ENCODE results near the gene BBS7.
A peak's percentile ranks its signal among the peaks of the same experiment; 100 is the strongest.

BBS7 gene

DNA sequence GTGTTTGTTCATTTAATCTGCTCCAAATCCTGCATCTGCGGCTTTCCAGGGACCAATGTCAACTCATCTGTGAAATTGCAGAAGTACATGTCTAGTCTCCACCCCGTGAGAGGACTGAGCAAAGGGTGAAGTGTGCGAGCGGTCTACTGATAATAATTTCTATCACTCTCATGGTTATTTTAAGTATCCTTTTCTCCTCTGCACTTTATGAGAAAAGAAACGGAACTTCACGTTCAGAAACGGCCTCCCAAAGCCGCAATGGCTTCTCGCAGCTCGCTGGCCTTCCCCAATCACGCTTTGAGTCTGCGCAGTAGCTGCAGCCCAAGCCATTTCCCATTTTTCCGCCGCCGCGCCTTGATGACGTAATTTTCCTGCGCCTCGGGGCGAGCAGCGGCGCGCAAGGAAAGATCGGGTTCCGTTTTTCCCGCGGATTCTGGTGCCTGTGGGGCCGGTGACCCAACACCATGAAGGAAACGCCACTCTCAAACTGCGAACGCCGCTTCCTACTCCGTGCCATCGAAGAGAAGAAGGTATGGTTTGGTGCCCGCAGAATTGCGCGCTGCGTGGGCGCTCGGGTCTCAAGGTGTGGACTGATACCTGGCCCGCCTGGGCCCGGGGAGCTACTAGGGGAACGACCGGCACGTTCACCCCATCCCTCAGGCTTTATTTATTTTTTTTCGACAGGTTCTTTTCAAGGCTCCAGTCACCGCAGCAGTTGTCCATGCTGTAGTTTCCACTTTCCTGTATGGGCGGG is 69.1 kb downstream of the BBS7 start, which contains the start of gene EXOSC9:
EXOSC9 (plus strand) TSS at position 363 of the 754 bp plus-strand sequence; CDS start at position 465, 102 bp downstream.
- ATAC-seq: peak; percentile 81

GRCh38 chr4:121800638-121800960 is 69.7 kb downstream of the BBS7 start:
- peak; percentile 22 for ATAC-seq
- TF ChIP-seq, protein P1, sequence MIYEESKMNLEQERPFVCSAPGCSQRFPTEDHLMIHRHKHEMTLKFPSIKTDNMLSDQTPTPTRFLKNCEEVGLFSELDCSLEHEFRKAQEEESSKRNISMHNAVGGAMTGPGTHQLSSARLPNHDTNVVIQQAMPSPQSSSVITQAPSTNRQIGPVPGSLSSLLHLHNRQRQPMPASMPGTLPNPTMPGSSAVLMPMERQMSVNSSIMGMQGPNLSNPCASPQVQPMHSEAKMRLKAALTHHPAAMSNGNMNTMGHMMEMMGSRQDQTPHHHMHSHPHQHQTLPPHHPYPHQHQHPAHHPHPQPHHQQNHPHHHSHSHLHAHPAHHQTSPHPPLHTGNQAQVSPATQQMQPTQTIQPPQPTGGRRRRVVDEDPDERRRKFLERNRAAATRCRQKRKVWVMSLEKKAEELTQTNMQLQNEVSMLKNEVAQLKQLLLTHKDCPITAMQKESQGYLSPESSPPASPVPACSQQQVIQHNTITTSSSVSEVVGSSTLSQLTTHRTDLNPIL (CRISPR knock-in tag; IDR thresholded peaks at IDR 0.05; ENCODE audit: low read depth): no peak
- TF ChIP-seq ZNF70 (CRISPR knock-in tag; IDR thresholded peaks at IDR 0.05) (no peak), GLIS3 (CRISPR knock-in tag; IDR thresholded peaks at IDR 0.05) (no peak), CSDC2 (CRISPR knock-in tag; IDR thresholded peaks at IDR 0.05) (no peak)
- TF ChIP-seq, protein P2, sequence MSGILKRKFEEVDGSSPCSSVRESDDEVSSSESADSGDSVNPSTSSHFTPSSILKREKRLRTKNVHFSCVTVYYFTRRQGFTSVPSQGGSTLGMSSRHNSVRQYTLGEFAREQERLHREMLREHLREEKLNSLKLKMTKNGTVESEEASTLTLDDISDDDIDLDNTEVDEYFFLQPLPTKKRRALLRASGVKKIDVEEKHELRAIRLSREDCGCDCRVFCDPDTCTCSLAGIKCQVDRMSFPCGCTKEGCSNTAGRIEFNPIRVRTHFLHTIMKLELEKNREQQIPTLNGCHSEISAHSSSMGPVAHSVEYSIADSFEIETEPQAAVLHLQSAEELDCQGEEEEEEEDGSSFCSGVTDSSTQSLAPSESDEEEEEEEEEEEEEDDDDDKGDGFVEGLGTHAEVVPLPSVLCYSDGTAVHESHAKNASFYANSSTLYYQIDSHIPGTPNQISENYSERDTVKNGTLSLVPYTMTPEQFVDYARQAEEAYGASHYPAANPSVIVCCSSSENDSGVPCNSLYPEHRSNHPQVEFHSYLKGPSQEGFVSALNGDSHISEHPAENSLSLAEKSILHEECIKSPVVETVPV (CRISPR knock-in tag; IDR thresholded peaks at IDR 0.05): 0 out of 2 replicates have a peak, but pooled peaks have one; percentile 47

More for the DNA sequence above, 69.1 kb downstream of the BBS7 start, which contains the start of gene EXOSC9:
- TF ChIP-seq CSDC2 (CRISPR knock-in tag; IDR thresholded peaks at IDR 0.05) (peak; percentile 70; the same call in 1 of the 2 replicates), ZFP3 (CRISPR knock-in tag; IDR thresholded peaks at IDR 0.05) (peak; percentile 19; the same call in 1 of the 2 replicates), BACH2 (CRISPR knock-in tag; IDR thresholded peaks at IDR 0.05; ENCODE audit: borderline replicate concordance) (0 out of 2 replicates have a peak, but pooled peaks have one; percentile 50), SNAI2 (CRISPR knock-in tag; IDR thresholded peaks at IDR 0.05) (0 out of 2 replicates have a peak, but pooled peaks have one; percentile 38), OSR1 (CRISPR knock-in tag; IDR thresholded peaks at IDR 0.05) (no peak), ZNF8 (CRISPR knock-in tag; IDR thresholded peaks at IDR 0.05) (peak; percentile 11; the same call in 1 of the 2 replicates), ZFP30 (CRISPR knock-in tag; IDR thresholded peaks at IDR 0.05) (peak; percentile 28; the same call in 1 of the 2 replicates), TCF4 (CRISPR knock-in tag; IDR thresholded peaks at IDR 0.05; ENCODE audit: borderline replicate concordance) (no peak)

DNA sequence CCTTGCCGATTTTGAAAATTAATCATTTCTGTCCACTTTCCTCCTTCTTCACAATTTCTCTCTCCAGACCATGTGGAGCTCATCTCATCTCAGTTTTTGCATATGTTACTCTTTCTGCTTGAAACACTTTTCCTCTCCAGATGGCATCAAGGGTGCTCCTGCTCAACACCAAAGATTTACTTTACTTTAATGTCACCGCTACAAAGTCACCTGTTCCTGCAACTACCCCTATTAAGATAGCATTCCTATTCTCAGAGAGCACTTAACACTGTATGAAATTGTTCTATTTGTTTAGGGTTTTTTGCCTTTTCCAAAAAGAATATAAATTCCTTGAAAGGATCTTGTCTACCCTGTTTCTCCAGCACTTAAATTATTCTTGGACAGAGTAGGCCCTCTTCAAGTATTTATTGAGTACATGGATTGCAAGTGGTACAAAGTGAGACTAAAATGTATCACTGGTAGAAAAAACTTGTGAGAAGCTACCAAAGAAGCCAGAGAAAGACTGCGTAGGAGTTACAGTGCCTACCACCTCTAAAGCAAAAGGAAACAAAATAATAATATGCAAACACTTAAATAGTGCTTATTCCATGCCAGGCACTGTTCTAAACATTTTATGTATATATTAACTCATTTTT is 70.3 kb downstream of the BBS7 start:
- no peak for ATAC-seq
- TF ChIP-seq ZNF70 (CRISPR knock-in tag; IDR thresholded peaks at IDR 0.05) (no peak), RARB (CRISPR knock-in tag; IDR thresholded peaks at IDR 0.05) (no peak), TOX (CRISPR knock-in tag; IDR thresholded peaks at IDR 0.05; ENCODE audit: borderline replicate concordance) (no peak), OSR1 (CRISPR knock-in tag; IDR thresholded peaks at IDR 0.05) (no peak)

DNA sequence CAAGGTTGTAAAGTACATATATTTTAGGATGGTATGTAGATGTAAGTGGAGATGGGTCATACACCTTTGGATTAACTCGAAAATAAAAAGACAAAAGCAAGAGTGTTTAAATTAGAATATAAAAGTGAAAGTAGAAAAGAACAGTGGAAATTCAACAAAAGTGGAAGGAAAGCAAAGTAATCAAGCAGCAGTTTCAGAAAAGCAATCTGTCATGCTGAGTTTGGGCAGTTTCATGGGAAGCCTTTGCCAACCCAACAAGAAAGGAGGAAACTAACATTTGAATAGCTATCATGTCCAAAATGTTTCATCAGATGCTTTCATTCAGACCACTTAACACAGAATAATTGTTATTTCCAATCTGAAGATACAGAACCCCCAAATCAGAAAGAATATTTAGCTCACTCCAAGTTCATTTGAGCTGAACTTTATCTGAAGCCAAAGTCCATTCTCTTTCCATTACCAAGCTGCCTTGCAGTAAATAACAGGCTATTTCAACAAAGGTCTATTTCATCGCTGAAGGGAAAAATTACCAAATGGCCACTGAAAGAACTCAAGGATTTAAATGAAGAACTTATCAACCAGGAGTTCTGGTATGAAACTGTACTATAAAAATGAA is 71.0 kb downstream of the BBS7 start:
- no peak for TF ChIP-seq GLIS3 (CRISPR knock-in tag; IDR thresholded peaks at IDR 0.05)
- TF ChIP-seq BACH2 (CRISPR knock-in tag; IDR thresholded peaks at IDR 0.05; ENCODE audit: borderline replicate concordance): no peak
- TF ChIP-seq ZFP30 (CRISPR knock-in tag; IDR thresholded peaks at IDR 0.05): no peak
- no peak for TF ChIP-seq POU6F1 (CRISPR knock-in tag; IDR thresholded peaks at IDR 0.05; ENCODE audit: borderline replicate concordance, low read depth)
- no peak for TF ChIP-seq ZNF8 (CRISPR knock-in tag; IDR thresholded peaks at IDR 0.05)
- TF ChIP-seq TOX (CRISPR knock-in tag; IDR thresholded peaks at IDR 0.05; ENCODE audit: borderline replicate concordance): no peak
- TF ChIP-seq ISL1 (CRISPR knock-in tag; IDR thresholded peaks at IDR 0.05): no peak
- TF ChIP-seq, protein P2 (CRISPR knock-in tag; IDR thresholded peaks at IDR 0.05): no peak
- no peak for TF ChIP-seq PPARA (CRISPR knock-in tag; IDR thresholded peaks at IDR 0.05; ENCODE audit: borderline replicate concordance)
- no peak for TF ChIP-seq CSDC2 (CRISPR knock-in tag; IDR thresholded peaks at IDR 0.05)
- TF ChIP-seq OSR1 (CRISPR knock-in tag; IDR thresholded peaks at IDR 0.05): no peak
- TF ChIP-seq ZNF565 (CRISPR knock-in tag; conservative IDR thresholded peaks at IDR 0.05; ENCODE audit: low read depth): no peak
- TF ChIP-seq TCF4 (CRISPR knock-in tag; IDR thresholded peaks at IDR 0.05; ENCODE audit: borderline replicate concordance): no peak
- ATAC-seq: no peak
